ENCODE data around the gene CDH2.

The CDH2 gene

GRCh38 chr18:28039691-28040090 lies 137.2 kb downstream of the CDH2 start:
- DNase-seq, result no peak

- DNase-seq, result no peak
Observed at GRCh38 chr18:28039078-28039477, 137.9 kb downstream of the CDH2 start.

DNA sequence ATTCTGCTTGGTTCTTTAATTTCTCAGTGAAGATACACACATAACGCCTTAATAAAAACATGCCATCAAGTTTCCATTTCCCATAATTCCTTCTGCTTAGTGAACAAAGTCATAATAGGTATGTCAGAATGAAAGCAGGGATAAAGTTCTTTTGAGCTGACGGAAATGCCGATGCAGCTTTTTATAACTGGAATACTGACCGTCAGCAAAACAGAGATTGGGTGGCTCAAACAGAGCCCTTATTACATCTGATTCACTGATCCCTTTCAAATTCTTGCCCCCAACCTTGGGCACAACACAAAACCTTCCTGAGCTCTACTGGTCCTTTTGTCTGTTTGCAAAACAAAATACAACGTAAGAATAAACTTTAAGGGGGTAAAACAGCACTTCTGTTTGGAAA lies 140.4 kb downstream of the CDH2 start:
- DNase-seq, result no peak

DNA sequence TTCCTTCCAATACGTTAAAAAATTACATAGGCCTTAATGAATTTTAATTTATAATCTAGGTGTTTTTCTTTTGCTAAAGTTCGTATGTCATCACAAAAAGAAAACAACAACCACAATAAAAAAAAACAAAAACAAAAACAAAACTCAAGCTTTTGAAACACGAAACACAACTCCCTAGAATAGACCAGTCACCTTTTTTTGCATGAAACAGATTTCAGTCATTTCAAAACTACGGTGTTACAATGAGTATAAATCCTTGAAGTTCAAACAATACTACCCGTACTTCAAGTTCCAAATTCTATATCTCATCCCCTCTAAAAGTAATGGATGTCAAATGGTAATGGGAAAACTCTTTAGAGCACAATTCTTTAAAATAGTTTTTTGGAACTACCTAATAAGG lies 142.4 kb downstream of the CDH2 start:
- DNase-seq, result no peak

DNA sequence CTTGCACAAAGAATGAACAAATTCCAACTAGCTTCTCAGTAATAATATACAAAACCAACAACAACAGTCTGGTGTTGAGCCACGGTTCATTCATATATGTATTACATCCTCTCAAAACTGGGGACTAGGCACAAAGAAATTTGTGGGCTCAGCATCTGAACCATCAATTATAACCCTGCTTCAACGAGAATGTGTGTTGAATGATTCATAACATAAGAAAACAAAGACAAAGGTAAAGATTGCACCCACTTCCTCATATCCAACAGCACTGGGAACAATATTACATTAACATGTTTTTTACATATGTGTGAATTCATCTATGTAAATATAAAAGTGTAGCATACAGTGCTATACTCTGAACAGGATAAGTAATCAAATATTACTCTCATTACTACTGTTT lies 144.8 kb downstream of the CDH2 start:
- no peak for DNase-seq

DNA sequence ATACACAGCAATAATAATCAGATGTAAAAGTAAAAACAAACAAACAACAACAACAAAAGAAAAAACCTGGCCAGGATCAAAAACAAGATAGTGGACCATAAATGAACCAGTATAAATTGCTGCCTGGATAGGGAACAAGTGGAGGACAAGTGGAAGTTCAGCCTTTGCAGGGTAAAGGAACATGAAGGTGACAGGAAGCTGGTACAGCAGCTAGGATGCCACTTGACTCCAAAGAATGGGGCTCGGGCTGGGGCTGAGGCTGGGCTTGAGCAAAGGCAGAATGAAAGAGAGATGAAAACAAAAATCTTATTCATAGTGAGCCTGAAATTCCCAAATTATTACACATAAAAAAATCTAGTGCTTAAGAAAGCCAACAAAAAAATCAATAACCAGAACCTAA lies 146.5 kb downstream of the CDH2 start:
- DNase-seq, result no peak

- no peak for DNase-seq
Observed at GRCh38 chr18:28027755-28028154, 149.2 kb downstream of the CDH2 start.

- DNase-seq, result no peak
Observed at GRCh38 chr18:28019425-28020108, 157.4 kb downstream of the CDH2 start.

DNA sequence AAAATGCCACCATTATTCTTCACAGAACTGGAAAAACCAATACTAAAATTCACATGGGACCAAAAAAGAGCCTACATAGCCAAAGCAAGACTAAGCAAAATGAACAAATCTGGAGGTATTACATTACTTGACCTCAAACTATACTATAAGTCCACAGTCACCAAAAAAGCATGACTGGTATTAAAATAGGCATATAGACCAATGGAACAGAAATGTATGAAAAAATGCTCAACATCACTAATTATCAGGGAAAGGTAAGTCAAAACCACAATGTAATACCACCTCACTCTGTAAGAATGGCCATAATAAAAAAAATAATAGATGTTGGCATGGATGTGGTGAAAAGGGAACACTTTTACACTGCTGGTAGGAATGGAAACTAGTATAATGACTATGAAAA lies 158.6 kb downstream of the CDH2 start:
- DNase-seq, result no peak

DNA sequence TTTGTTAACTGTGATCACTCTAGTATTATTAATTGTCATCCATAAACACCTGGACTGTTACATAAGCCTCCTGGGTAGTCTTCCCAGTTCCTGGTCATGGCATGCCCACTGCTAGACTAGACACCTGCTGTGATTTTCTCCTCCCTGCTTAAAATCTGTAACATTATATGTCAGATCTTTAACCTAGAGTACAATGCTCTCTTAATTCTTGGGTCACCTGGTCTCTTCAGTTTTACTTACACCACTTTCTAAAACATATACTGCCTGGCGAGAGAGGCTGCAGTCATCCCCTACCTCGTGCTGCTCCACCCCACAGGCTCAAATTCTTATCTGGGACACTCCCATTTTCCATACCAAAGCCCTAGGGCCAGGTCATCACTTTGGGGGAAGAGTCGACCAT lies 161.3 kb downstream of the CDH2 start:
- DNase-seq, result no peak

GRCh38 chr18:28013066-28013465 lies 163.9 kb downstream of the CDH2 start:
- DNase-seq, result no peak

DNA sequence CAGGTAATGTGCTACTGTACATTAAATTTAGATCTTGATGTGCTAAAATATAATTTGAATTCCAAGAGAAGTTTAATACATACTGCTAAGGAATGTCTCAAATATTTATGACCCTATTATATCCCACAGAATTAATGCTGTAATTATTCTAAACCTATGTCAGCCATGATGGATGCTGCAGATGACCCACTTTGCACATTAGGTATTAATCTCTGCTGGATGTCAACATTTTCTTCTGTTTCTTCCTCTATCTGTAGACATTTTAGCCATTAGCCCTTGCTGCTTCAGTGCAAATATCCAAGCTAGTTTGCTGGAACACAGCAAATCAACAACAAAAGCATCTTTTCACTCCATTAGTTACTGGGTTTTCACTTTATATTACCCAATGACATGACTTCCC lies 164.6 kb downstream of the CDH2 start:
- DNase-seq, result no peak

DNA sequence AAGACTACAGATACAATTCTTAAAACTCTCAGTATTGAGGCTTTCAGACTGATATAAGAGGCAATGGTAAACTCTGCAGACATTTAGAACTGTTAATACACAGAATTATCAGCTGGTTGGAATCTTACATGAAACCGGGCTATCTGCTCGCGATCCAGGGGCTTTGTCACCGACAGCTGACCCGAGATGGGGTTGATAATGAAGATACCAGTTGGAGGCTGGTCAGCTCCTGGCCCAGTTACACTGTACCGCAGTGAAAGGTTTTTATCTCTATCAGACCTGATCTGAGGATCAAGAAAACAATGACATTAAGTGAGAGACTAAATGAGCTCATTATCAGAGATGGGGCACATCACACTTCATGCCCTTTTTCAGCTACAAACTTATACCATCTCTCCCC lies 167.3 kb downstream of the CDH2 start:
- no peak for DNase-seq

DNA sequence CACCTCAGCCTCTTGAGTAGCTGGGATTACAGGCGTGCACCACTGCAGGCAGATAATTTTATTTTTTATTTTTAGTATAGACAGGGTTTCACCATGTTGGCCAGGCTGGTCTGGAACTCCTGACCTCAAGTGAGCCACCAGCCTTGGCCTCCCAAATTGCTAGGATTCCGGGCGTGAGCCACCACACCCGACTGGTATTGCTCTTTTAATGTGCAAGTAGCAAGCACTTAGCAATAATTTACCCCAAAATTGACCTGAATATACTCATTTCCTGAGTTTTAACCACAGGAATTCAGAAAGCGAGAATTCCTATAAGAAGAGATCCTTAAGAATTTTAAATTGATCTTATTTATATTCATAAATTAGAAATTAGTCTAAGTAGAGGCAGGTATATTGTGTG lies 169.1 kb downstream of the CDH2 start:
- DNase-seq, result no peak

DNA sequence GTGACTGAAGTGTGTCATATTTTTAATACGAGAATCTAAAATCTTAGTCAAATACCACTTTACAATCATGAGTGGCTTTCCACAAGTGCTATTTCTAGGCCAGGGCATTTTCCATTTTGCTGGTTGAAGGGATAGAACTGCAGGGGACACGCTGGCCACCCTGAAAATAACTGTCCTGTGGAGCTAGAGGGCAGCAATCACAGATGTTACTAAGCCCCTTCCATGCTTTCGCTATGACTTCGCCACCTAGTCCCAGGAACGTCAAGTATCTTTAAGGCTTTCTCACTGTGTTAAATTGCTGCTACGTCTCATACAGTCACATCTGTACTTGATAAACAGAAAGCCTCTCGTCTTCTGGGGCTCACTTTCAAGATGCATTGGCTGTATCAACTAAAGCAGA lies 171.8 kb downstream of the CDH2 start:
- no peak for DNase-seq

DNA sequence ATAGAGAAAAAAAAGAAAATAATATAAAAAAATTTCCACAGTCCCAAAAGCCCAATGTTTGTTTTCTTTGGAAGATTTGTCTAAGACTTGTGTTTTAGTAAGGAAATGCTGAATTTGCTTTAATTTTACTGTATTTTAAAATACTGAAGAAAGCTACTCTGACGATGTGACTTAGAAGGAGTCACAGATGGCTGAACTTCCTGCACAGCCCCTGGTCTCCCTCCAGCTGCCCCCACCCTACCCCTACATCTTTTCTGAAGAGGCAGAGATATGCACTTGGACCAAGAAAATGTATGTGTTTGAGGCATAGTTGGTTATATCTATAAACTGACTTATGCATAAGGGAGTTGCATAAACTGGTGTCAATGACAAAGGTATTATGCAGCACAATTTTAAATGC lies 172.3 kb downstream of the CDH2 start:
- no peak for DNase-seq

DNA sequence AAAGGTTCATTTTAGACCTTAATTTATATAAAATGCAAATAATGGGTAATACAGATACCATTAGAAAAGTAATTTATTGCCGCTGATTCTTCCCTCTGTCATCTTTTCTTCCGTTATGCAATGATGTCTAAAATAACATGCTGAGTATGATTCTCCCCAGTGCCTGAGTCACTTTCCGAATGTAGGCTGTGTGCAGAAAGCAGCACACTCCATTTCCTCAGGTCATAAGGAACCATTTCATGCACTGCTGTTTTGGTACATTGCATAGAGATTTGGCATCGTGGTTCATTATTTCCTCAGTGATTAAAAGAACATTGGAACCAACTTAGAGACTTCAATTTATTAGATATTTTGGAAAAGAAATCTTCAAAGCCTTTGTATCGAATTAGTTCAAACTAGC lies 173.5 kb downstream of the CDH2 start:
- DNase-seq, result no peak

DNA sequence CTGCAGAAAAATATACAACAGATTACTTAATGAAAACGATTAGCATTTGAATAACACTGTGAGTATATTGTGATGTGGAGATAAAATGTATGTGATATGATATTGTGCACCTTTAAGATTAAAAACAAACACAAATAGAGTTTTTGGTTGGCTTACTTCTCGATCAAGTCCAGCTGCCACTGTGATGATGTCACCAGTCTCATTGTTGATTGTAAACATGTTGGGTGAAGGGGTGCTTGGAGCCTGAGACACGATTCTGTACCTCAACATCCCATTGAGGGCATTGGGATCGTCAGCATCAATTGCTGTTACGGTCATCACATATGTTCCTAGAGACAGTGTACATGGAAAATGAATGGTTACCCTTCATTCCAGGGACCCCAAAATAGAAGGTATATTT lies 174.1 kb downstream of the CDH2 start:
- DNase-seq, result no peak

GRCh38 chr18:27996801-27997272 lies 180.1 kb downstream of the CDH2 start:
- no peak for DNase-seq

- no peak for DNase-seq
Observed at GRCh38 chr18:27995770-27996502, 181.0 kb downstream of the CDH2 start.

- DNase-seq, result no peak
Observed at GRCh38 chr18:27994571-27994970, 182.4 kb downstream of the CDH2 start.

GRCh38 chr18:27991391-27991790 lies 185.5 kb downstream of the CDH2 start:
- DNase-seq, result no peak

DNA sequence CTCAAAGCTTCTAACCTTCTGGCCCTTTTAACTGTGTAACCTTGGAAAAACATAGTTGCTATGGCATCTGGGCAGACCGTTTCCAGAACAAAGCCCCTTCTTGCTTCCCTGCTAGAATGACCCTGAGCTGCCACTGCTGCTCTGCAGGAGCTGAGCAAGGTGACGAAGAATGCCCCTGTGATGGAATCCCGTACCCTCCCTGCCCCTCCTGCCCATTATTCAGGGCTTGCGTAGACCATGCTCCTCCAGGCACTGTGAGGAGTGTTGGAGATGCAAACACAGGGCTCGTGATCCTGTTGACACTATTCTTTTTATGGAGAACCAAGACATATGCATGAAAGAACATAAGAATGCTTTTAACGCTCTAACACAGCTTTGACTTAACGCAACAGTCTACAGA lies 191.1 kb downstream of the CDH2 start:
- DNase-seq, result no peak

DNA sequence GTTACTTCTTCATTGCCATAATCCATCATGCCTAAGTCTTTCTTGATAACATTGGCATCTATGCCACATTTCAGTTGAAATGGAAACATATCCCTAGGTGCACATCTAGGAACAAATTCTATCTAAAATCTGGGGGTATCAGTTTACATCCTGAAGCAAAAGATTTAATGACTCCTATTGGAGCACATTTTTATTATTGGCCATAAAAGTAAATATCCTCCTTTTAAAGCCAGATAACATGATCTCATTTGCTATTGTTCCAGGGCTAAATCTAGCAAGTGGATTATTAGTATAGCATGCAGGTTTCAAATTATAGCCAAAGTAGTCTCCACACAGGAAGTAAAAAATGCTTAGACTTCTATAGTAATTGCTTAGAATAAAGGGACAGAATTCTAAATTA lies 193.2 kb downstream of the CDH2 start:
- peak; percentile 31 for DNase-seq

Measured in NCI-H146 (cell line).